ENCODE data around the gene MMP17.

GRCh38 chr12:131892711-131893604, 64.8 kb downstream of the MMP17 start:
- TF ChIP-seq CTCF (IDR thresholded peaks at IDR 0.05) (no peak), RFX5 (IDR thresholded peaks at IDR 0.05; ENCODE audit: low read length) (no peak), POLR2AphosphoS5 (IDR thresholded peaks at IDR 0.05; ENCODE audit: low read depth, low read length) (no peak), PBX3 (IDR thresholded peaks at IDR 0.05) (no peak), FOSL2 (IDR thresholded peaks at IDR 0.05; ENCODE audit: borderline replicate concordance, low read depth) (no peak), EP300 (IDR thresholded peaks at IDR 0.05; ENCODE audit: borderline replicate concordance in 1 of 2, low read depth in 1 of 2, low read length in 1 of 2) (no peak), MXI1 (IDR thresholded peaks at IDR 0.05; ENCODE audit: low read depth, low read length) (no peak), USF2 (IDR thresholded peaks at IDR 0.05; ENCODE audit: borderline replicate concordance, low read depth, low read length) (no peak), SMC3 (IDR thresholded peaks at IDR 0.05; ENCODE audit: low read depth, low read length) (no peak), REST (IDR thresholded peaks at IDR 0.05; ENCODE audit: low read depth, low read length) (no peak), TEAD4 (IDR thresholded peaks at IDR 0.05; ENCODE audit: borderline replicate concordance, insufficient read depth) (no peak), MAX (IDR thresholded peaks at IDR 0.05; ENCODE audit: low read depth) (no peak), JUND (IDR thresholded peaks at IDR 0.05) (no peak)
